Stimulated activated CD8-positive, alpha-beta memory T cell treated with anti-CD3 and anti-CD28 coated beads, Interleukin-4, amount 100 ng/mL, for 1 hour (primary cell): ENCODE results near the gene SSX2IP.

Experiments
- DNase-seq, 2 donors: peaks; one replicate each; pipeline ENCODE4 v3.0.0-alpha.2; 2020; ENCODE audit warnings: low read depth in 2 of 2, low spot score in 1 of 2

The SSX2IP gene

GRCh38 chr1:84711121-84711520 is 20.9 kb upstream of the SSX2IP start:
- DNase-seq, result no peak

GRCh38 chr1:84709131-84709530 is 18.9 kb upstream of the SSX2IP start:
- DNase-seq, result no peak

- no peak for DNase-seq
These were observed 17.8 kb upstream of the SSX2IP start for GRCh38 chr1:84708031-84708430.

- no peak for DNase-seq
These were observed 15.3 kb upstream of the SSX2IP start for GRCh38 chr1:84705513-84705912.

- no peak for DNase-seq
These were observed 14.7 kb upstream of the SSX2IP start for GRCh38 chr1:84704872-84705417.

- no peak for DNase-seq
These were observed 13.2 kb upstream of the SSX2IP start for GRCh38 chr1:84703431-84703830.

- no peak for DNase-seq
These were observed 11.9 kb upstream of the SSX2IP start for GRCh38 chr1:84702143-84702542.

GRCh38 chr1:84701376-84701775 is 11.1 kb upstream of the SSX2IP start:
- DNase-seq, result no peak

GRCh38 chr1:84700070-84700469 is 9.8 kb upstream of the SSX2IP start:
- no peak for DNase-seq

GRCh38 chr1:84698151-84699110 is 8.2 kb upstream of the SSX2IP start:
- DNase-seq, result no peak

GRCh38 chr1:84693785-84694184 is 3.5 kb upstream of the SSX2IP start:
- no peak for DNase-seq

GRCh38 chr1:84693005-84693404 is 2.7 kb upstream of the SSX2IP start:
- DNase-seq, result no peak

GRCh38 chr1:84692391-84692790 is 2.1 kb upstream of the SSX2IP start:
- DNase-seq, result no peak

- DNase-seq, result no peak
These were observed 992 bp upstream of the SSX2IP start for GRCh38 chr1:84691122-84691783.

GRCh38 chr1:84689514-84690396 is 506 bp downstream of the SSX2IP start:
- peak in 1 of 2 donors; percentile 15 for DNase-seq

- DNase-seq, result no peak
These were observed 1.7 kb downstream of the SSX2IP start for GRCh38 chr1:84688463-84689061.

GRCh38 chr1:84687714-84688462 is 2.4 kb downstream of the SSX2IP start:
- DNase-seq, result no peak

GRCh38 chr1:84686223-84686622 is 4.0 kb downstream of the SSX2IP start:
- no peak for DNase-seq

GRCh38 chr1:84683508-84683907 is 6.8 kb downstream of the SSX2IP start:
- no peak for DNase-seq

- no peak for DNase-seq
These were observed 8.2 kb downstream of the SSX2IP start for GRCh38 chr1:84682047-84682446.
